Liver (tissue), 3 donors: Measurements from ENCODE around the gene ZNF22.

Source experiments
- EGR1 ChIP-seq, 2 donors: IDR thresholded peaks; 2 replicates each; pipeline ENCODE4 v1.6.1; 2016 to 2018; ENCODE audit warnings: antibody characterized with exemption in 2 of 2, low read depth in 2 of 2
- GABPA ChIP-seq, 2 donors: IDR thresholded peaks in 1 of 2; conservative IDR thresholded peaks in 1 of 2; 2 replicates each; pipeline ENCODE4 v1.6.1; 2016; ENCODE audit warnings: antibody characterized with exemption in 2 of 2, mild to moderate bottlenecking in 1 of 2, moderate library complexity in 1 of 2
- HNF4A ChIP-seq, 2 donors: conservative IDR thresholded peaks; 2 replicates each; pipeline ENCODE4 v1.6.1; 2016; ENCODE audit warnings: antibody characterized with exemption in 2 of 2, mild to moderate bottlenecking in 2 of 2
- JUND ChIP-seq, 2 donors: IDR thresholded peaks; 2 replicates each; pipeline ENCODE4 v1.6.1; 2016; ENCODE audit warnings: antibody characterized with exemption in 2 of 2
- RAD21 ChIP-seq, 2 donors: IDR thresholded peaks; 2 replicates each; pipeline ENCODE4 v1.6.1; 2016; ENCODE audit warnings: antibody characterized with exemption in 2 of 2, mild to moderate bottlenecking in 2 of 2
- RXRA ChIP-seq, 2 donors: IDR thresholded peaks; 2 replicates each; pipeline ENCODE4 v1.6.1; 2017 to 2018; ENCODE audit warnings: antibody characterized with exemption in 2 of 2, mild to moderate bottlenecking in 1 of 2
- SP1 ChIP-seq: IDR thresholded peaks from 2 replicates; pipeline ENCODE4 v1.6.1; 2018; ENCODE audit warnings: antibody characterized with exemption, mild to moderate bottlenecking
- TAF1 ChIP-seq: conservative IDR thresholded peaks from 2 replicates; pipeline ENCODE4 v1.6.1; 2016; ENCODE audit warnings: antibody characterized with exemption, mild to moderate bottlenecking
- YY1 ChIP-seq: IDR thresholded peaks from 2 replicates; pipeline ENCODE4 v1.6.1; 2016; ENCODE audit warnings: antibody characterized with exemption, mild to moderate bottlenecking
- TF ChIP-seq, protein P1 (sequence below): fragments of 150-350 bp; IDR thresholded peaks from 2 replicates; pipeline ENCODE4 v1.5.1; 2017; ENCODE audit warnings: improper control_type of control experiment, low read depth, low read length; ENCODE audit not compliant: missing input control
- TF ChIP-seq, protein P2 (sequence below): IDR thresholded peaks from 2 replicates; pipeline ENCODE4 v1.6.1; 2016; ENCODE audit warnings: antibody characterized with exemption, mild to moderate bottlenecking
- TF ChIP-seq, protein P3 (sequence below): IDR thresholded peaks from 2 replicates; pipeline ENCODE4 v1.6.1; 2016; ENCODE audit warnings: antibody characterized with exemption
- TF ChIP-seq, protein P4 (sequence below): IDR thresholded peaks from 2 replicates; pipeline ENCODE4 v1.6.1; 2016; ENCODE audit warnings: antibody characterized with exemption
- donor health status: healthy.
- donor health status: healthy.

DNA sequence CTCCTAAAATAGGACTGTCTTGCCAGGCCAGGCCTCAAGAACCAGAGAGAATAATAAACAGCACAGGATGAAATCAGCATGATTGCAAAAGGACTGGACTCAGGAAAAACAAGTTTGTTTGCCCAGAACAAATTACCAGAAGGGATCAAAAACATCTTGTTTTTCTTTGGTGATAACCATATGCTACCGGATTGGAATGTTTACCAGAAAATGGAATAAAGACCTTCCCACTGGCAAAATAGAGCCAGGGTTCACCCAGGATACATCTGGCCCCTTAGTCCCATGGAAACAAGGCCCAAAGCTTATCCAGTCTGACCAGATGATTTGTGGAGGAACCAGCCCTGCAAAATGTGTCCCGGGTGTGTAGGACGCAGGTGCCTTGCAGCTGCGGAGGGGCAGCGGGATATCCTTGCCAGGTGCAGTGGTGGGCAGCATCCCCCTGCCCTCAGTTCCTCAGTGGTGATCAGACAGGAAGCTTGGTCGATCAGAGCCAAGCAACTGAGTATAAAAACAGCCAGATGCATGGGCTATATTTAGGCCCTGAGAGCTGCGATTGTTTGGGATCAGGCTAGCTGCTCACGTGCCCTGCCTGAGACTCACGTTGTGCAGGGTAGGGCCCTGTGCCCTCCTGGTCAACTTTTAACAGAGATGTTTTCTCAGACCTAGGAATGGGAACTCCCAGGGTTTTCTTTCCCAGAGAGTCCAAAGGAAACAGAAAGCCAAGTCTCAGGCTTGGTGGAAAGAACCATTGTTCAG, 4.6 kb upstream of the ZNF22 start:
- TF ChIP-seq, protein P1, sequence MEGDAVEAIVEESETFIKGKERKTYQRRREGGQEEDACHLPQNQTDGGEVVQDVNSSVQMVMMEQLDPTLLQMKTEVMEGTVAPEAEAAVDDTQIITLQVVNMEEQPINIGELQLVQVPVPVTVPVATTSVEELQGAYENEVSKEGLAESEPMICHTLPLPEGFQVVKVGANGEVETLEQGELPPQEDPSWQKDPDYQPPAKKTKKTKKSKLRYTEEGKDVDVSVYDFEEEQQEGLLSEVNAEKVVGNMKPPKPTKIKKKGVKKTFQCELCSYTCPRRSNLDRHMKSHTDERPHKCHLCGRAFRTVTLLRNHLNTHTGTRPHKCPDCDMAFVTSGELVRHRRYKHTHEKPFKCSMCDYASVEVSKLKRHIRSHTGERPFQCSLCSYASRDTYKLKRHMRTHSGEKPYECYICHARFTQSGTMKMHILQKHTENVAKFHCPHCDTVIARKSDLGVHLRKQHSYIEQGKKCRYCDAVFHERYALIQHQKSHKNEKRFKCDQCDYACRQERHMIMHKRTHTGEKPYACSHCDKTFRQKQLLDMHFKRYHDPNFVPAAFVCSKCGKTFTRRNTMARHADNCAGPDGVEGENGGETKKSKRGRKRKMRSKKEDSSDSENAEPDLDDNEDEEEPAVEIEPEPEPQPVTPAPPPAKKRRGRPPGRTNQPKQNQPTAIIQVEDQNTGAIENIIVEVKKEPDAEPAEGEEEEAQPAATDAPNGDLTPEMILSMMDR: no peak
- no peak for TF ChIP-seq GABPA (IDR thresholded peaks at IDR 0.05 in 1 of 2, conservative IDR thresholded peaks at IDR 0.05 in 1 of 2)
- TF ChIP-seq RXRA (IDR thresholded peaks at IDR 0.05): peak; percentile 78 to 82
- TF ChIP-seq, protein P2, sequence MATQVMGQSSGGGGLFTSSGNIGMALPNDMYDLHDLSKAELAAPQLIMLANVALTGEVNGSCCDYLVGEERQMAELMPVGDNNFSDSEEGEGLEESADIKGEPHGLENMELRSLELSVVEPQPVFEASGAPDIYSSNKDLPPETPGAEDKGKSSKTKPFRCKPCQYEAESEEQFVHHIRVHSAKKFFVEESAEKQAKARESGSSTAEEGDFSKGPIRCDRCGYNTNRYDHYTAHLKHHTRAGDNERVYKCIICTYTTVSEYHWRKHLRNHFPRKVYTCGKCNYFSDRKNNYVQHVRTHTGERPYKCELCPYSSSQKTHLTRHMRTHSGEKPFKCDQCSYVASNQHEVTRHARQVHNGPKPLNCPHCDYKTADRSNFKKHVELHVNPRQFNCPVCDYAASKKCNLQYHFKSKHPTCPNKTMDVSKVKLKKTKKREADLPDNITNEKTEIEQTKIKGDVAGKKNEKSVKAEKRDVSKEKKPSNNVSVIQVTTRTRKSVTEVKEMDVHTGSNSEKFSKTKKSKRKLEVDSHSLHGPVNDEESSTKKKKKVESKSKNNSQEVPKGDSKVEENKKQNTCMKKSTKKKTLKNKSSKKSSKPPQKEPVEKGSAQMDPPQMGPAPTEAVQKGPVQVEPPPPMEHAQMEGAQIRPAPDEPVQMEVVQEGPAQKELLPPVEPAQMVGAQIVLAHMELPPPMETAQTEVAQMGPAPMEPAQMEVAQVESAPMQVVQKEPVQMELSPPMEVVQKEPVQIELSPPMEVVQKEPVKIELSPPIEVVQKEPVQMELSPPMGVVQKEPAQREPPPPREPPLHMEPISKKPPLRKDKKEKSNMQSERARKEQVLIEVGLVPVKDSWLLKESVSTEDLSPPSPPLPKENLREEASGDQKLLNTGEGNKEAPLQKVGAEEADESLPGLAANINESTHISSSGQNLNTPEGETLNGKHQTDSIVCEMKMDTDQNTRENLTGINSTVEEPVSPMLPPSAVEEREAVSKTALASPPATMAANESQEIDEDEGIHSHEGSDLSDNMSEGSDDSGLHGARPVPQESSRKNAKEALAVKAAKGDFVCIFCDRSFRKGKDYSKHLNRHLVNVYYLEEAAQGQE: peak; percentile 16
- no peak for TF ChIP-seq TAF1
- peak; percentile 61 to 68 for TF ChIP-seq JUND (IDR thresholded peaks at IDR 0.05)
- peak; percentile 29 to 43 for TF ChIP-seq RAD21 (IDR thresholded peaks at IDR 0.05)
- peak; percentile 66 for TF ChIP-seq YY1
- TF ChIP-seq, protein P3, sequence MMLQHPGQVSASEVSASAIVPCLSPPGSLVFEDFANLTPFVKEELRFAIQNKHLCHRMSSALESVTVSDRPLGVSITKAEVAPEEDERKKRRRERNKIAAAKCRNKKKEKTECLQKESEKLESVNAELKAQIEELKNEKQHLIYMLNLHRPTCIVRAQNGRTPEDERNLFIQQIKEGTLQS: no peak
- peak; percentile 72 to 74 for TF ChIP-seq HNF4A (conservative IDR thresholded peaks at IDR 0.05)
- TF ChIP-seq SP1: peak; percentile 85
- TF ChIP-seq, protein P4, sequence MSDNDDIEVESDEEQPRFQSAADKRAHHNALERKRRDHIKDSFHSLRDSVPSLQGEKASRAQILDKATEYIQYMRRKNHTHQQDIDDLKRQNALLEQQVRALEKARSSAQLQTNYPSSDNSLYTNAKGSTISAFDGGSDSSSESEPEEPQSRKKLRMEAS: peak; percentile 30
- TF ChIP-seq EGR1 (IDR thresholded peaks at IDR 0.05; ENCODE audit: low read depth in 2 of 2): peak in 1 of 2 donors; percentile 41
